Measurements from ENCODE around the gene PLCB1. TPM values are rescaled to one million over a fixed set of nuclear protein-coding genes. Genes with fewer than 3 reads are reported as not detected.

PLCB1 gene
- total RNA-seq, 4 donors from 2014 or later = 13.5 to 110 (median 30.4) TPM

- Histone ChIP-seq H3K4me3 (no peak overlapping the region), H3K9me3 (no peaks in the 10 kb centered on the region), H3K36me3 (no peaks in the 10 kb centered on the region), H3K4me1 (no peaks in the 10 kb centered on the region), H3K27me3 (no peaks in the 10 kb centered on the region), H3K27ac (no peak overlapping the region)
- no peak for DNase-seq
- intact Hi-C loops (cut with DNase I; ENCODE audit: low total_unique reads) = no loop called here
- TF ChIP-seq POLR2A (IDR thresholded peaks at IDR 0.05) (no peak), CTCF (IDR thresholded peaks at IDR 0.05) (no peak)
Observed at GRCh38 chr20:8800089-8800488, 668.0 kb downstream of the PLCB1 start.

- DNase-seq = no peak
- H3K27me3 ChIP-seq = no peaks in the 10 kb centered on the region
- H3K4me3 ChIP-seq = no peak overlapping the region
- no peak overlapping the region for H3K27ac ChIP-seq
- intact Hi-C loops (cut with DNase I; ENCODE audit: low total_unique reads) = no loop called here
- H3K4me1 ChIP-seq = no peaks in the 10 kb centered on the region
- H3K36me3 ChIP-seq = no peaks in the 10 kb centered on the region
- no peaks in the 10 kb centered on the region for H3K9me3 ChIP-seq
- TF ChIP-seq CTCF (IDR thresholded peaks at IDR 0.05) (no peak), POLR2A (IDR thresholded peaks at IDR 0.05) (no peak)
Observed at GRCh38 chr20:8801686-8802085, 669.6 kb downstream of the PLCB1 start.

GRCh38 chr20:8803065-8803464 lies 671.0 kb downstream of the PLCB1 start:
- Histone ChIP-seq H3K9me3 (no peaks in the 10 kb centered on the region), H3K36me3 (no peaks in the 10 kb centered on the region), H3K27me3 (no peaks in the 10 kb centered on the region), H3K4me1 (no peaks in the 10 kb centered on the region), H3K4me3 (no peak overlapping the region), H3K27ac (no peak overlapping the region)
- intact Hi-C loops (cut with DNase I; ENCODE audit: low total_unique reads) = no loop called here
- DNase-seq = no peak
- no peak for TF ChIP-seq CTCF (IDR thresholded peaks at IDR 0.05)
- TF ChIP-seq POLR2A (IDR thresholded peaks at IDR 0.05) = no peak

- no peak for DNase-seq
- Histone ChIP-seq H3K4me3 (no peak overlapping the region), H3K27me3 (no peaks in the 10 kb centered on the region), H3K36me3 (no peaks in the 10 kb centered on the region), H3K27ac (no peak overlapping the region), H3K4me1 (no peaks in the 10 kb centered on the region), H3K9me3 (no peaks in the 10 kb centered on the region)
- intact Hi-C loops (cut with DNase I; ENCODE audit: low total_unique reads) = no loop called here
- no peak for TF ChIP-seq CTCF (IDR thresholded peaks at IDR 0.05)
- no peak for TF ChIP-seq POLR2A (IDR thresholded peaks at IDR 0.05)
Observed at GRCh38 chr20:8803941-8804340, 671.9 kb downstream of the PLCB1 start.

- DNase-seq = no peak
- H3K36me3 ChIP-seq = no peaks in the 10 kb centered on the region
- H3K4me1 ChIP-seq = no peaks in the 10 kb centered on the region
- intact Hi-C loops (cut with DNase I; ENCODE audit: low total_unique reads) = no loop called here
- H3K4me3 ChIP-seq = no peak overlapping the region
- H3K27ac ChIP-seq = no peak overlapping the region
- H3K9me3 ChIP-seq = no peaks in the 10 kb centered on the region
- no peak for TF ChIP-seq CTCF (IDR thresholded peaks at IDR 0.05)
- no peak for TF ChIP-seq POLR2A (IDR thresholded peaks at IDR 0.05)
- H3K27me3 ChIP-seq = no peaks in the 10 kb centered on the region
Observed at GRCh38 chr20:8805737-8806442, 673.8 kb downstream of the PLCB1 start.

Data from uterus (tissue), 4 donors.